Naive thymus-derived CD8-positive, alpha-beta T cell (primary cell): ENCODE results near the gene CAPN11. TPM values are rescaled to one million over a fixed set of nuclear protein-coding genes. Genes with fewer than 3 reads are reported as not detected.
"Not testable (repeated sequence)": the region's sequence is repeated elsewhere in the genome, so short reads cannot be mapped to it uniquely, and the experiment has no call there.

Experiments
- ATAC-seq, 2 donors: fragments of 150-1000 bp; cut with Tn5 transposase in 1 of 2; sonication (Bioruptor Pico), chemical (Tn5 transposase) in 1 of 2; 1 replicate in 1 of 2; 2 replicates in 1 of 2; pipeline ENCODE4 v1.10.0; 2021; ENCODE audit warnings: mild to moderate bottlenecking in 2 of 2, moderate library complexity in 2 of 2
- POLR2A ChIA-PET: fragments of 350-600 bp; sonication (Branson Sonifier 250); formaldehyde crosslinking; loops from one replicate; lab custom pipeline; 2021; ENCODE audit warnings: antibody characterized with exemption; lab: Charles Lee
- DNase-seq, 10 donors: peaks; one replicate each; pipeline versions ENCODE4 v3.0.0 to v3.0.0-alpha.2; 2020 to 2022
- H3K27ac Mint-ChIP-seq, 10 donors: one replicate each; pipeline ENCODE4 v1.8.0; 2020 to 2022; ENCODE audit warnings: mild to moderate bottlenecking in 10 of 10, mixed read lengths in 10 of 10, moderate library complexity in 4 of 10, inconsistent platforms in 1 of 10
- H3K27me3 Mint-ChIP-seq, 5 donors: one replicate each; pipeline ENCODE4 v1.8.0; 2021 to 2022; ENCODE audit warnings: mixed read lengths in 5 of 5
- H3K36me3 Mint-ChIP-seq, 3 donors: one replicate each; pipeline ENCODE4 v1.8.0; 2020 to 2022; ENCODE audit warnings: mixed read lengths in 3 of 3, mild to moderate bottlenecking in 2 of 3, inconsistent platforms in 1 of 3
- H3K4me1 Mint-ChIP-seq, 4 donors: one replicate each; pipeline ENCODE4 v1.8.0; 2021 to 2022; ENCODE audit warnings: mixed read lengths in 4 of 4
- H3K4me3 Mint-ChIP-seq, 10 donors: one replicate each; pipeline ENCODE4 v1.8.0; 2020 to 2022; ENCODE audit warnings: mild to moderate bottlenecking in 10 of 10, mixed read lengths in 10 of 10, moderate library complexity in 6 of 10, inconsistent platforms in 1 of 10
- H3K9me3 Mint-ChIP-seq, 9 donors: one replicate each; pipeline ENCODE4 v1.8.0; 2020 to 2022; ENCODE audit warnings: mixed read lengths in 9 of 9, mild to moderate bottlenecking in 3 of 9, inconsistent platforms in 1 of 9, moderate library complexity in 1 of 9
- polyA plus RNA-seq, 3 donors: library from polyadenylated mRNA; unstranded; fragments of 300-500 nt; fragmentation: Illumina TruSeq; gene quantifications; one replicate each; pipeline ENCODE4 v1.2.3, GENCODE V29; 2021
- total RNA-seq, 8 experiments: library from RNA in 2 of 8; stranded (reverse) in 2 of 8; gene quantifications; one replicate each; pipeline ENCODE4 v1.2.3 and lab custom pipeline; 2021 to 2026

Gene CAPN11
- total and polyA plus RNA-seq, 5 experiments from 2014 or later: not detected

- H3K9me3 Mint-ChIP-seq: no peaks in the 10 kb centered on the region
- POLR2A ChIA-PET: no interaction called here
- no peak for DNase-seq
- no peak overlapping the region for H3K27ac Mint-ChIP-seq
- H3K4me3 Mint-ChIP-seq: no peak overlapping the region
- peaks cover 6 to 13% (median 9%) of the 10 kb centered on the region in 4 donors for H3K4me1 Mint-ChIP-seq
- ATAC-seq: no peak
- H3K27me3 Mint-ChIP-seq: no peaks in the 10 kb centered on the region
- H3K36me3 Mint-ChIP-seq: no peaks in the 10 kb centered on the region
Observed at GRCh38 chr6:44228836-44229235, 70.2 kb downstream of the CAPN11 start.

DNA sequence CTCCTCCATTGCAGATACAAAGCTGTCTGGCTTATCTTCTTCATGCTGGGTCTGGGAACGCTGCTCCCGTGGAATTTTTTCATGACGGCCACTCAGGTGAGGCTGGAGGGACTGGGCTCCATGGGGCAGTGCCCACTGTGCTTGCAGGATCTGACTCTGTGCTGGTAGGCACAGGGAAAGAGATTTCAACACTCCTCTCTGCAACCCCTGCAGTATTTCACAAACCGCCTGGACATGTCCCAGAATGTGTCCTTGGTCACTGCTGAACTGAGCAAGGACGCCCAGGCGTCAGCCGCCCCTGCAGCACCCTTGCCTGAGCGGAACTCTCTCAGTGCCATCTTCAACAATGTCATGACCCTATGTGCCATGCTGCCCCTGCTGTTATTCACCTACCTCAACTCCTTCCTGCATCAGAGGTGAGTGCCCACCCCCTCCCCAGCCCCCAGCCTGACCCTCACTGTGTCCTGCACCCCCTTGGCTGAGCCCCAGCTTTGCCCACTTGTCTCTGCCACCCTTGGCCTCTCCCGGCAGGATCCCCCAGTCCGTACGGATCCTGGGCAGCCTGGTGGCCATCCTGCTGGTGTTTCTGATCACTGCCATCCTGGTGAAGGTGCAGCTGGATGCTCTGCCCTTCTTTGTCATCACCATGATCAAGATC is 70.9 kb downstream of the CAPN11 start:
- H3K27ac Mint-ChIP-seq: no peak overlapping the region
- H3K4me3 Mint-ChIP-seq: no peak overlapping the region
- H3K27me3 Mint-ChIP-seq: no peaks in the 10 kb centered on the region
- H3K9me3 Mint-ChIP-seq: no peaks in the 10 kb centered on the region
- DNase-seq (no peak), ATAC-seq (no peak)
- peaks cover 3 to 7% (median 3%) of the 10 kb centered on the region in 4 donors for H3K4me1 Mint-ChIP-seq
- POLR2A ChIA-PET: no interaction called here
- H3K36me3 Mint-ChIP-seq: no peaks in the 10 kb centered on the region

- ATAC-seq (no peak), DNase-seq (no peak)
- Mint-ChIP-seq H3K9me3 (no peaks in the 10 kb centered on the region), H3K27ac (peak overlapping the region in 1 of 10 donors; percentile 5), H3K27me3 (no peaks in the 10 kb centered on the region), H3K4me3 (no peak overlapping the region), H3K4me1 (peaks cover 0 to 7% (median 2%) of the 10 kb centered on the region in 4 donors), H3K36me3 (no peaks in the 10 kb centered on the region)
- POLR2A ChIA-PET: no interaction called here
Observed at GRCh38 chr6:44230034-44230675, 71.5 kb downstream of the CAPN11 start.

DNA sequence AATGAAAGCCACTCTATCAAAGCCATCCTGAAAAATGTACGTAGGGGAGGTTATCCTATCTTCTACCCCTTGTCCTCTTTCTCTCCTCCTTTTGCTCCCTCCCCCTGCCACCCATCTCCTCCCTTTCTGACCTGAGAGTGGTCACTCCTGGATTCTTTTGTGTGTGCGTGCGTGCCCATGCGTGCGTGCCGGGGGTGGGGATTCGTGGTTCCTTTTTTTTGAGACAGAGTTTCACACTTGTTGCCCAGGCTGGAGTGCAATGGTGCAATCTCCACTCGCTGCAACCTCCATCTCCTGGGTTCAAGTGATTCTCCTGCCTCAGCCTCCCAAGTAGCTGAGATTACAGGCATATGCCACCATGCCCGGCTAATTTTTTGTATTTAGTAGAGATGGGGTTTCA is 72.8 kb downstream of the CAPN11 start:
- H3K4me1 Mint-ChIP-seq, ATAC-seq, H3K4me3 Mint-ChIP-seq, POLR2A ChIA-PET, H3K9me3 Mint-ChIP-seq, H3K27ac Mint-ChIP-seq, DNase-seq, H3K27me3 Mint-ChIP-seq, H3K36me3 Mint-ChIP-seq: not testable (repeated sequence)

GRCh38 chr6:44232676-44233566 is 74.3 kb downstream of the CAPN11 start:
- no peaks in the 10 kb centered on the region for H3K9me3 Mint-ChIP-seq
- peaks cover 2 to 11% (median 8%) of the 10 kb centered on the region in 4 donors for H3K4me1 Mint-ChIP-seq
- H3K27me3 Mint-ChIP-seq: no peaks in the 10 kb centered on the region
- peak overlapping the region in 3 of 10 donors; percentile 8 to 66 (median 46) for H3K27ac Mint-ChIP-seq
- POLR2A ChIA-PET: no interaction called here
- no peak for ATAC-seq
- DNase-seq: no peak
- no peaks in the 10 kb centered on the region for H3K36me3 Mint-ChIP-seq
- no peak overlapping the region for H3K4me3 Mint-ChIP-seq

- no peaks in the 10 kb centered on the region for H3K27me3 Mint-ChIP-seq
- peaks cover 4 to 16% (median 14%) of the 10 kb centered on the region in 4 donors for H3K4me1 Mint-ChIP-seq
- H3K27ac Mint-ChIP-seq: peak overlapping the region in 1 of 10 donors; percentile 66
- H3K4me3 Mint-ChIP-seq: no peak overlapping the region
- no peaks in the 10 kb centered on the region for H3K9me3 Mint-ChIP-seq
- POLR2A ChIA-PET: interaction anchor here (3.0 kb wide), 1 partner anchor 12 kb away, joined by 32 read pairs; the partner anchor contains the start of gene HSP90AB1
- ATAC-seq (no peak), DNase-seq (no peak)
- H3K36me3 Mint-ChIP-seq: no peaks in the 10 kb centered on the region
Observed at GRCh38 chr6:44233567-44234100, 75.0 kb downstream of the CAPN11 start.

Other genes starting within 250 kb of the CAPN11 start
- gene MRPL14, start 31.4 kb upstream of the CAPN11 start, total RNA-seq: 10 to 100 TPM; 17.0 to 20.4 TPM
- 10 to 100 TPM; 76.5 to 89.3 (median 80.3) TPM for gene MRPL14, start 31.4 kb upstream of the CAPN11 start, polyA plus RNA-seq
- gene TMEM63B, start 31.3 kb upstream of the CAPN11 start, total RNA-seq: 10 to 100 TPM; 15.5 to 15.9 TPM
- gene TMEM63B, start 31.3 kb upstream of the CAPN11 start, polyA plus RNA-seq: 1 to 10 TPM in 1 of 3 donors, under 1 TPM in 2; 0.26 to 2.2 (median 0.96) TPM
- not detected for gene MYMX, start 58.1 kb downstream of the CAPN11 start, total RNA-seq
- not detected for gene MYMX, start 58.1 kb downstream of the CAPN11 start, polyA plus RNA-seq
- 1 to 10 TPM; 1.3 to 2.3 TPM for gene SLC29A1, start 64.8 kb downstream of the CAPN11 start, total RNA-seq
- 1 to 10 TPM; 2.0 to 2.6 (median 2.5) TPM for gene SLC29A1, start 64.8 kb downstream of the CAPN11 start, polyA plus RNA-seq
- 100 to 1,000 TPM; 480 to 502 TPM for gene HSP90AB1, start 88.3 kb downstream of the CAPN11 start, total RNA-seq
- gene HSP90AB1, start 88.3 kb downstream of the CAPN11 start, polyA plus RNA-seq: 100 to 1,000 TPM; 420 to 607 (median 518) TPM
- 10 to 100 TPM; 18.0 to 18.3 TPM for gene SLC35B2, start 98.7 kb downstream of the CAPN11 start, total RNA-seq
- gene SLC35B2, start 98.7 kb downstream of the CAPN11 start, polyA plus RNA-seq: 10 to 100 TPM; 31.9 to 40.1 (median 39.0) TPM
- gene NFKBIE, start 106.7 kb downstream of the CAPN11 start, total RNA-seq: 10 to 100 TPM; 11.4 to 14.4 TPM
- gene NFKBIE, start 106.7 kb downstream of the CAPN11 start, polyA plus RNA-seq: 1 to 10 TPM; 2.7 to 4.1 (median 3.6) TPM
- not detected for gene TMEM151B, start 111.6 kb downstream of the CAPN11 start, total RNA-seq
- not detected for gene TMEM151B, start 111.6 kb downstream of the CAPN11 start, polyA plus RNA-seq
- 10 to 100 TPM; 23.8 to 24.1 TPM for gene AARS2, start 154.5 kb downstream of the CAPN11 start, total RNA-seq
- gene AARS2, start 154.5 kb downstream of the CAPN11 start, polyA plus RNA-seq: 10 to 100 TPM in 1 of 3 donors, 1 to 10 TPM in 2; 5.2 to 13.5 (median 6.3) TPM
- gene SPATS1, start 183.8 kb downstream of the CAPN11 start, total RNA-seq: not detected
- not detected for gene SPATS1, start 183.8 kb downstream of the CAPN11 start, polyA plus RNA-seq
- 10 to 100 TPM; 21.7 to 21.8 TPM for gene CDC5L, start 228.9 kb downstream of the CAPN11 start, total RNA-seq
- gene CDC5L, start 228.9 kb downstream of the CAPN11 start, polyA plus RNA-seq: 10 to 100 TPM in 2 of 3 donors, 1 to 10 TPM in 1; 9.6 to 14.9 (median 12.9) TPM